GM11168 (cell line): Measurements from ENCODE around the gene TIMMDC1.

Source experiments
- in situ Hi-C: fragments of 300-500 bp; cut with MboI; formaldehyde crosslinking; loops from one replicate; pipeline ENCODE4 v1.12.0; 2022; ENCODE audit warnings: low sequenced_read_pairs; ENCODE audit not compliant: unreplicated experiment

TIMMDC1 gene

GRCh38 chr3:119498186-119499011 lies at the start of gene TIMMDC1:
Gene TIMMDC1, plus strand, starts transcription at chr3:119498547. Its CDS starts 187 bp downstream, at chr3:119498734.
- in situ Hi-C loops: no loop called here

GRCh38 chr3:119453822-119454221 lies 44.5 kb upstream of the TIMMDC1 start:
- in situ Hi-C loops: no loop called here

GRCh38 chr3:119456469-119456868 lies 41.9 kb upstream of the TIMMDC1 start:
- in situ Hi-C loops: no loop called here

- in situ Hi-C loops: no loop called here
Observed at GRCh38 chr3:119457246-119457645, 41.1 kb upstream of the TIMMDC1 start.

- in situ Hi-C loops: no loop called here
Observed at GRCh38 chr3:119463171-119464169, 34.9 kb upstream of the TIMMDC1 start, which contains the start of gene TMEM39A. Gene TMEM39A, minus strand, starts transcription at chr3:119463615. Its CDS starts 1,541 bp downstream, at chr3:119462074.

GRCh38 chr3:119468041-119468440 lies 30.3 kb upstream of the TIMMDC1 start:
- in situ Hi-C loops: no loop called here

- in situ Hi-C loops: no loop called here
Observed at GRCh38 chr3:119469418-119470189, 28.7 kb upstream of the TIMMDC1 start.

- in situ Hi-C loops: no loop called here
Observed at GRCh38 chr3:119470866-119471265, 27.5 kb upstream of the TIMMDC1 start.

- in situ Hi-C loops: no loop called here
Observed at GRCh38 chr3:119481079-119481478, 17.3 kb upstream of the TIMMDC1 start.

- in situ Hi-C loops: no loop called here
Observed at GRCh38 chr3:119483101-119483500, 15.2 kb upstream of the TIMMDC1 start.

GRCh38 chr3:119485563-119485962 lies 12.8 kb upstream of the TIMMDC1 start:
- in situ Hi-C loops: no loop called here

GRCh38 chr3:119490153-119490552 lies 8.2 kb upstream of the TIMMDC1 start:
- in situ Hi-C loops: no loop called here

- in situ Hi-C loops: no loop called here
Observed at GRCh38 chr3:119492128-119492527, 6.2 kb upstream of the TIMMDC1 start.

- in situ Hi-C loops: no loop called here
Observed at GRCh38 chr3:119492810-119493209, 5.5 kb upstream of the TIMMDC1 start.

- in situ Hi-C loops: no loop called here
Observed at GRCh38 chr3:119494597-119494996, 3.8 kb upstream of the TIMMDC1 start.

- in situ Hi-C loops: no loop called here
Observed at GRCh38 chr3:119497820-119498185, 544 bp upstream of the TIMMDC1 start.

- in situ Hi-C loops: no loop called here
Observed at GRCh38 chr3:119500265-119500664, 1.9 kb downstream of the TIMMDC1 start.

GRCh38 chr3:119500901-119501300 lies 2.6 kb downstream of the TIMMDC1 start:
- in situ Hi-C loops: no loop called here

- in situ Hi-C loops: no loop called here
Observed at GRCh38 chr3:119506631-119507030, 8.3 kb downstream of the TIMMDC1 start.

- in situ Hi-C loops: no loop called here
Observed at GRCh38 chr3:119507404-119507803, 9.1 kb downstream of the TIMMDC1 start.
